GM12801 (cell line): ENCODE measurements around the gene LSG1.

Experiments used
- TF ChIP-seq, protein P1 (sequence below): IDR thresholded peaks from one replicate; pipeline ENCODE4 v1.5.1; 2011; ENCODE audit warnings: control low read depth; ENCODE audit not compliant: insufficient read length; ENCODE audit errors: extremely low read depth

LSG1 gene

DNA sequence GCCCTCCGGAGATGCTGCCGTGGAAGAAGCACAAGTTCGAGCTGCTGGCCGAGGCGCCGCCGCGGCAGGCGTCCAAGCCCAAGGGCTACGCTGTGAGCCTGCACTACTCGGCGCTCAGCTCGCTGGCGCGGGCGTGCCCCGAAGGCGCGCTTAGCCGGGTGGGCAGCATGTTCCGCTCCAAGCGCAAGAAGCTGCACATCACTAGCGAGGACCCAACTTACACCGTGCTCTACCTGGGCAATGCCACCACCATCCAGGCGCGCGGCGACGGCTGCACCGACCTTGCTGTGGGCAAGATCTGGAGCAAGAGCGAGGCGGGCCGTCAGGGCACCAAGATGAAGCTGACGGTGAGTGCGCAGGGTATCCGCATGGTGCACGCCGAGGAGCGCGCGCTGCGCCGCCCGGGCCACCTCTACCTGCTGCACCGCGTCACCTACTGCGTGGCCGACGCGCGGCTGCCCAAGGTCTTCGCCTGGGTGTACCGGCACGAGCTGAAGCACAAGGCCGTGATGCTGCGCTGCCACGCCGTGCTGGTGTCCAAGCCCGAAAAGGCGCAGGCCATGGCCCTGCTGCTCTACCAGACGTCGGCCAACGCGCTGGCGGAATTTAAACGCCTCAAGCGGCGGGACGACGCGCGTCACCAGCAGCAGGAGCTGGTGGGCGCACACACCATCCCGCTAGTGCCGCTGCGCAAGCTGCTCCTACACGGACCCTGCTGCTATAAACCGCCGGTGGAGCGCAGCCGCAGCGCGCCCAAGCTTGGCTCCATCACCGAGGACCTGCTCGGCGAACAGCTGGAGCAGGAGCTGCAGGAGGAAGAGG, 15.0 kb upstream of the LSG1 start:
- TF ChIP-seq, protein P1, sequence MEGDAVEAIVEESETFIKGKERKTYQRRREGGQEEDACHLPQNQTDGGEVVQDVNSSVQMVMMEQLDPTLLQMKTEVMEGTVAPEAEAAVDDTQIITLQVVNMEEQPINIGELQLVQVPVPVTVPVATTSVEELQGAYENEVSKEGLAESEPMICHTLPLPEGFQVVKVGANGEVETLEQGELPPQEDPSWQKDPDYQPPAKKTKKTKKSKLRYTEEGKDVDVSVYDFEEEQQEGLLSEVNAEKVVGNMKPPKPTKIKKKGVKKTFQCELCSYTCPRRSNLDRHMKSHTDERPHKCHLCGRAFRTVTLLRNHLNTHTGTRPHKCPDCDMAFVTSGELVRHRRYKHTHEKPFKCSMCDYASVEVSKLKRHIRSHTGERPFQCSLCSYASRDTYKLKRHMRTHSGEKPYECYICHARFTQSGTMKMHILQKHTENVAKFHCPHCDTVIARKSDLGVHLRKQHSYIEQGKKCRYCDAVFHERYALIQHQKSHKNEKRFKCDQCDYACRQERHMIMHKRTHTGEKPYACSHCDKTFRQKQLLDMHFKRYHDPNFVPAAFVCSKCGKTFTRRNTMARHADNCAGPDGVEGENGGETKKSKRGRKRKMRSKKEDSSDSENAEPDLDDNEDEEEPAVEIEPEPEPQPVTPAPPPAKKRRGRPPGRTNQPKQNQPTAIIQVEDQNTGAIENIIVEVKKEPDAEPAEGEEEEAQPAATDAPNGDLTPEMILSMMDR = no peak

DNA sequence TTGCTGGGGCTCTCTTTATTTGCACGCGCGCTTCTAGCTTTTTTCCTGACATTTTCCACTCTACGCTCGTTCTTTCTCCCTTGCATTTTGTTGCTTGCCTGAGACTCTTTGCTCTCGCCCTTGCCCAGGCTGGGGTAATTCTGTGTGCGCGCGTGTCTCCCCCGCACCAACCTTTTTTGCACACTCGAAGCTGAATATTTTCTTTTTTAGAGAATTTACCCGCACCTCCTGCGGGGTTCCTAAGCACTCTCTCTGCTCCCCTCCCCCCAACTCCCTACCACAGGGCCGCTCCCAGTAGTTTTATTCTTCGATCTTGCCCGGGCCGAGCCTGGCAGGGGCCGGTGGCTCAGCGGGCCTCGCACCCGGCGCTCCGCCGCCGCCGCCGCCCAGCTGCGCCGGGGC, 14.4 kb upstream of the LSG1 start:
- TF ChIP-seq, protein P1 = no peak

- TF ChIP-seq, protein P1 = no peak
Observed at GRCh38 chr3:194685718-194686413, 13.9 kb upstream of the LSG1 start, which contains the start of gene FAM43A. Gene FAM43A (plus strand): TSS chr3:194685883. CDS start chr3:194686827, 944 bp downstream.

- TF ChIP-seq, protein P1 = no peak
Observed at GRCh38 chr3:194685065-194685717, 13.2 kb upstream of the LSG1 start.

DNA sequence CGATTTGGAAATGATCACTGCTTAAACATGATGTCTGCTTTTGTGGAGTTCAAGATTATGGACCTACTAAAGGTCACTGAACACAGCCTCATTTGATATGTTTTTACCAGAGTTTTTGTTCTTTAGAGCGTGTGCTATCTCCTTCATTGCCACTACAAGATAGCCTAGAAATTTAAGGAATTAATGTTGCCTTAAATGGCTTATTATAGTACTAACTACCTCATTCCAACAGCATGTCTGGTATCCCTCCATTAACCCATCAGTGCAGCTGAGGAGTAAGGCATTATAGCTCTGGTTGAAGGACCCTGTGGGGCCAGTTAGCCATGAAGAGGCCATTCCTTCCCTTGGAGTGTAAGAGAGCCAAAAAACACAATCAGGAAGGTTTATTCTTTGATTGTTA, 11.4 kb upstream of the LSG1 start:
- TF ChIP-seq, protein P1 = no peak

- TF ChIP-seq, protein P1 = peak; percentile 9
Observed at GRCh38 chr3:194682694-194683310, 10.8 kb upstream of the LSG1 start.
